Adrenal gland (tissue), 12 donors: ENCODE measurements around the gene TSPAN5. TPM values are rescaled to one million over a fixed set of nuclear protein-coding genes. Genes with fewer than 3 reads are reported as not detected.
"Not testable (repeated sequence)": the region's sequence is repeated elsewhere in the genome, so short reads cannot be mapped to it uniquely, and the experiment has no call there.

Experiments used
- DNase-seq, 7 donors: peaks; one replicate each; pipeline ENCODE4 v3.0.0-alpha.2; 2019 to 2020
- H3K27ac ChIP-seq, 5 donors: fragments of 200-600 bp; sonication (generic) in 4 of 5; 1 replicate in 3 of 5; 2 replicates in 2 of 5; pipeline versions ENCODE4 v1.5.1 to v1.8.0; 2016 to 2020; ENCODE audit warnings: mild to moderate bottlenecking in 1 of 5
- H3K27me3 ChIP-seq: fragments of 200-600 bp; 2 replicates; pipeline ENCODE4 v1.8.0; 2021
- H3K36me3 ChIP-seq, 2 donors: fragments of 200-600 bp; replicated peaks in 1 of 2; 1 replicate in 1 of 2; 2 replicates in 1 of 2; pipeline versions ENCODE4 v1.5.1 to v1.8.0; 2018 to 2022
- H3K4me1 ChIP-seq, 2 donors: fragments of 200-600 bp; replicated peaks in 1 of 2; 1 replicate in 1 of 2; 2 replicates in 1 of 2; pipeline versions ENCODE4 v1.5.1 to v1.8.0; 2018 to 2021
- H3K4me3 ChIP-seq, 4 donors: fragments of 200-600 bp; sonication (generic) in 3 of 4; one replicate each; pipeline ENCODE4 v1.5.1; 2016 to 2018
- H3K9me3 ChIP-seq, 3 donors: fragments of 200-600 bp; sonication (generic) in 1 of 3; replicated peaks in 1 of 3; 1 replicate in 2 of 3; 2 replicates in 1 of 3; pipeline versions ENCODE4 v1.5.1 to v1.8.0; 2016 to 2021
- CTCF ChIP-seq, 6 experiments: fragments of 450-650 bp in 4 of 6; fragments of 200-600 bp in 2 of 6; sonication (generic) in 1 of 6; IDR thresholded peaks; 1 replicate in 5 of 6; 2 replicates in 1 of 6; pipeline versions ENCODE4 v1.5.1 to v1.8.0; 2016 to 2021; ENCODE audit warnings: antibody characterized with exemption in 6 of 6, mild to moderate bottlenecking in 2 of 6, moderate library complexity in 1 of 6
- POLR2A ChIP-seq, 2 donors: fragments of 450-650 bp; IDR thresholded peaks; one replicate each; pipeline ENCODE4 v1.6.1; 2017; ENCODE audit warnings: antibody characterized with exemption in 2 of 2, mild to moderate bottlenecking in 2 of 2, moderate library complexity in 1 of 2
- WGBS, 4 donors: extraction: QIAGEN DNeasy Blood & Tissue Kit in 2 of 4; methylation state at CpG; one replicate each; pipeline versions ENCODE4 v1.1.5 to v1.1.7; 2013 to 2017; 5-methylcytosine and 5-hydroxymethylcytosine counted together
- intact Hi-C, 2 donors: fragments of 100-400 bp; cut with DNase I; formaldehyde crosslinking; loops; one replicate each; pipeline versions ENCODE4 v1.14.1 to v1.15.0; 2022 to 2023
- polyA plus RNA-seq, 3 donors: library from polyadenylated mRNA; stranded (reverse); fragments of 200-250 nt in 2 of 3; fragments of 350-450 nt in 1 of 3; fragmentation: Illumina TruSeq in 1 of 3; extraction: RNeasy Lipid Tissue Mini Kit (QIAGEN cat#74804) in 1 of 3; gene quantifications; one replicate each; pipeline ENCODE4 v1.2.3, GENCODE V29; 2013 to 2014
- total RNA-seq, 9 donors: library from RNA; depleted of rRNA in 4 of 9; stranded (reverse); fragments of >200 nt in 4 of 9; fragments of 120-200 nt in 1 of 9; fragmentation: NEBNext Ultra II Directional in 1 of 9; extraction: Animal tissue kit (Norgen Biotek cat#: 25700) in 1 of 9; gene quantifications; one replicate each; pipeline versions ENCODE4 v1.1.0 to v1.2.4, GENCODE V29; 2013 to 2023
- donor health status: healthy with polysubstance abuse.
- donor health status: Bipolar disorder and iron deficiency.
- donor health status: DM: yes; HTN: yes; CAD: no.
- donor health status: DM: no; HTN: no; CAD: no.
- donor health status: DM: no; HTN: no; CAD: no.
- donor health status: DM: yes; HTN: yes; CAD: no.

Gene TSPAN5
- total and polyA plus RNA-seq, 12 donors, result 1.4 to 23.8 (median 2.7) TPM

DNA sequence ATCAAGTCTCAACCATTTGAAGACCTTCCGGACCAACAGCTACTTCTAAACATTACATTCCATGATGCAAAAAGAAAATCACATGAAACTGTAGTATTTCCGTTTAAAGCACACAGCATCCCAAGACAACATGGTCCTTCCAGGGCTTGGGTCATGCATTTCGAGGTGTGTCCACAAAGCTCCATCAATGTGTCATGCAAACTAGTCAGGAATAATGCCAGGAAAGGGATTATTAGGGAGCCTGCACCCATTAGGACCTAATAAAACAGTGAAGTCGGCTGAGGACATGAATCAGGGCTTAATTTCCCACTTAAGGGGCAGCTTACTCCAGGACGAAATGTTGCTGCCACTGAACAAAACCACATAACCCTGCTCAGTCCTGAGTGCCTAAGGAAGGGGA is 177.9 kb downstream of the TSPAN5 start:
- no peaks in the 10 kb centered on the region for H3K4me1 ChIP-seq
- TF ChIP-seq POLR2A (IDR thresholded peaks at IDR 0.05) (no peak), CTCF (IDR thresholded peaks at IDR 0.05) (no peak)
- no peak overlapping the region for H3K4me3 ChIP-seq
- no peak overlapping the region for H3K27ac ChIP-seq
- DNase-seq, result no peak
- no peaks in the 10 kb centered on the region for H3K36me3 ChIP-seq
- H3K27me3 ChIP-seq, result no peaks in the 10 kb centered on the region
- H3K9me3 ChIP-seq, result no peaks in the 10 kb centered on the region
- intact Hi-C loops, result no loop called here
- WGBS, 4 donors, result 73 to 91% (median 84%) methylated on average over 5 of the region's 5 CpGs

DNA sequence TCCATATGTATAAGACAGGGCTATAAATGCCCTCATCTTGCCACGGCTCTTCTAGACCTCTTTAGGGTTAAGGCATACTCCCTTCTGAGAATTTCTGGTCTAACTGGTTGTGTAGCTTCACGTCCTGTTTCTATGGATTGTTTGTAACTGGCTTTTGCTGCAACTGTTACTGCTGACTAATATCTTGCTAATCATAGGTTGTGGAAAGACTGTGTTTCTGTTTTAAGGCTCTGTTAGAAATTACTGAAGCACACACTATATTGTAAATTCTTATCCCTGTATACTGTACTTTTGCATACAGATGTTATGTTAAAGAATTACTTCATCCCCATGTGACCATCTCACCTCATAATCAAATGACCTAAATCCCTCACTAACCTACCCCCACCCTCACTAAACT is 178.8 kb downstream of the TSPAN5 start:
- H3K4me1 ChIP-seq, H3K27me3 ChIP-seq, intact Hi-C loops, H3K36me3 ChIP-seq, DNase-seq, H3K9me3 ChIP-seq, H3K4me3 ChIP-seq, H3K27ac ChIP-seq: not testable (repeated sequence)
- 69 to 89% (median 76%) methylated on average over 2 of the region's 2 CpGs for WGBS, 4 donors

- 87 to 94% (median 91%) methylated on average over 9 of the region's 9 CpGs for WGBS, 4 donors
- Histone ChIP-seq H3K4me3 (no peak overlapping the region), H3K4me1 (no peaks in the 10 kb centered on the region), H3K27ac (no peak overlapping the region), H3K9me3 (no peaks in the 10 kb centered on the region), H3K36me3 (no peaks in the 10 kb centered on the region), H3K27me3 (no peaks in the 10 kb centered on the region)
- intact Hi-C loops, result no loop called here
- DNase-seq, result no peak
- TF ChIP-seq POLR2A (IDR thresholded peaks at IDR 0.05), result no peak
- no peak for TF ChIP-seq CTCF (IDR thresholded peaks at IDR 0.05)
Measured at GRCh38 chr4:98476891-98477290, 181.5 kb downstream of the TSPAN5 start.

DNA sequence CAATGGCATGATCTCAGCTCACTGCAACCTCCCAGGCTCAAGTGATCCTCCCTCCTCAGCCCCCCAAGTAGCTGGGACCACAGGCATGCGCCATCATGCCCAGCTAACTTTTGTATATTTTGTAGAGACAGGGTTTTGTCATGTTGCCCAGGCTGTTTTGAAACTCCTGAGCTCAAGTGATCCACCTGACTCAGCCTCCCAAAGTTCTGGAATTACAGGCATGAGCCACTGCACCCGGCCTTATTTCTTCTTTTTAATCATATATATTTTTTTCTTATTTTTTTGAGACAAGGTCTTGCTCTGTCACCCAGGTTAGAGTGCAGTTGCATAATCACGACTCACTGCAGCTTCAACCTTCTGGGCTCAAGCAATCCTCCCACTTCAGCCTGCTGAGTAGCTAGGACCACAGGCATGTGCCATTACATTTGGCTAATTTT is 184.0 kb downstream of the TSPAN5 start:
- Histone ChIP-seq H3K4me3 (no peak overlapping the region), H3K9me3 (no peaks in the 10 kb centered on the region), H3K4me1 (no peaks in the 10 kb centered on the region), H3K36me3 (no peaks in the 10 kb centered on the region), H3K27me3 (no peaks in the 10 kb centered on the region), H3K27ac (no peak overlapping the region)
- intact Hi-C loops, result no loop called here
- TF ChIP-seq POLR2A (IDR thresholded peaks at IDR 0.05) (no peak), CTCF (IDR thresholded peaks at IDR 0.05) (no peak)
- 78 to 88% (median 83%) methylated on average over 3 of the region's 3 CpGs for WGBS, 4 donors
- DNase-seq, result no peak

- no peak for DNase-seq
- intact Hi-C loops, result no loop called here
- Histone ChIP-seq H3K4me1 (peaks cover 0 to under 1% of the 10 kb centered on the region in 2 donors), H3K27me3 (no peaks in the 10 kb centered on the region), H3K9me3 (no peaks in the 10 kb centered on the region), H3K27ac (no peak overlapping the region), H3K4me3 (no peak overlapping the region), H3K36me3 (no peaks in the 10 kb centered on the region)
- WGBS, 4 donors, result 77 to 88% (median 86%) methylated on average over 5 of the region's 5 CpGs
- TF ChIP-seq CTCF (IDR thresholded peaks at IDR 0.05), result no peak
- TF ChIP-seq POLR2A (IDR thresholded peaks at IDR 0.05), result no peak
Measured at GRCh38 chr4:98473046-98473445, 185.4 kb downstream of the TSPAN5 start.
